Activated CD8-positive, alpha-beta T cell treated with anti-CD3 and anti-CD28 coated beads for 36 hours (primary cell): ENCODE measurements around the gene CLK2. TPM values are rescaled to one million over a fixed set of nuclear protein-coding genes. Genes with fewer than 3 reads are reported as not detected.
A peak's percentile ranks its signal among the peaks of the same experiment; 100 is the strongest.

Source experiments
- ATAC-seq: fragments of 200-7000 bp; cut with Tn5 transposase; one replicate; pipeline ENCODE4 v1.10.0; 2021; ENCODE audit warnings: mild to moderate bottlenecking, moderate library complexity
- CTCF ChIA-PET: fragments of 350-600 bp; sonication (Branson Sonifier 250); formaldehyde crosslinking; loops from one replicate; lab custom pipeline; 2021; ENCODE audit warnings: antibody characterized with exemption; lab: Charles Lee
- POLR2A ChIA-PET: fragments of 350-600 bp; sonication (Branson Sonifier 250); formaldehyde crosslinking; loops from one replicate; lab custom pipeline; 2021; ENCODE audit warnings: antibody characterized with exemption; lab: Charles Lee
- DNase-seq: peaks from one replicate; pipeline ENCODE4 v3.0.0-alpha.2; 2020
- H3K27ac Mint-ChIP-seq: one replicate; pipeline ENCODE4 v1.8.0; 2021; ENCODE audit warnings: mild to moderate bottlenecking, mixed read lengths
- H3K27me3 Mint-ChIP-seq: one replicate; pipeline ENCODE4 v1.8.0; 2021; ENCODE audit warnings: mixed read lengths
- H3K36me3 Mint-ChIP-seq: one replicate; pipeline ENCODE4 v1.8.0; 2021; ENCODE audit warnings: low read depth, mixed read lengths
- H3K4me1 Mint-ChIP-seq: one replicate; pipeline ENCODE4 v1.8.0; 2021; ENCODE audit warnings: low read depth, mixed read lengths
- H3K4me3 Mint-ChIP-seq: one replicate; pipeline ENCODE4 v1.8.0; 2021; ENCODE audit warnings: mild to moderate bottlenecking, moderate library complexity, mixed read lengths
- H3K9me3 Mint-ChIP-seq: one replicate; pipeline ENCODE4 v1.8.0; 2021; ENCODE audit warnings: mixed read lengths
- intact Hi-C: fragments of 100-400 bp; cut with micrococcal nuclease; formaldehyde crosslinking; loops from one replicate; pipeline ENCODE4 v1.10.0; 2022
- total RNA-seq, 2 experiments: library from RNA; stranded (reverse); gene quantifications; one replicate each; pipeline ENCODE4 v1.2.3, GENCODE V29; 2021
- TF ChIP-seq, protein P1 (sequence below): fragments of 200-600 bp; IDR thresholded peaks from one replicate; pipeline ENCODE4 v1.8.0; 2022; ENCODE audit warnings: antibody characterized with exemption, mild to moderate bottlenecking

Gene CLK2
- total RNA-seq, 2 experiments from 2014 or later = 80.6 to 85.4 TPM

- Mint-ChIP-seq H3K27ac (no peak overlapping the region), H3K36me3 (no peaks in the 10 kb centered on the region), H3K9me3 (no peaks in the 10 kb centered on the region), H3K4me3 (no peak overlapping the region), H3K27me3 (peaks cover 1% of the 10 kb centered on the region), H3K4me1 (no peaks in the 10 kb centered on the region)
- DNase-seq = no peak
- ChIA-PET POLR2A (no interaction called here), CTCF (no interaction called here)
- no peak for ATAC-seq
- TF ChIP-seq, protein P1, sequence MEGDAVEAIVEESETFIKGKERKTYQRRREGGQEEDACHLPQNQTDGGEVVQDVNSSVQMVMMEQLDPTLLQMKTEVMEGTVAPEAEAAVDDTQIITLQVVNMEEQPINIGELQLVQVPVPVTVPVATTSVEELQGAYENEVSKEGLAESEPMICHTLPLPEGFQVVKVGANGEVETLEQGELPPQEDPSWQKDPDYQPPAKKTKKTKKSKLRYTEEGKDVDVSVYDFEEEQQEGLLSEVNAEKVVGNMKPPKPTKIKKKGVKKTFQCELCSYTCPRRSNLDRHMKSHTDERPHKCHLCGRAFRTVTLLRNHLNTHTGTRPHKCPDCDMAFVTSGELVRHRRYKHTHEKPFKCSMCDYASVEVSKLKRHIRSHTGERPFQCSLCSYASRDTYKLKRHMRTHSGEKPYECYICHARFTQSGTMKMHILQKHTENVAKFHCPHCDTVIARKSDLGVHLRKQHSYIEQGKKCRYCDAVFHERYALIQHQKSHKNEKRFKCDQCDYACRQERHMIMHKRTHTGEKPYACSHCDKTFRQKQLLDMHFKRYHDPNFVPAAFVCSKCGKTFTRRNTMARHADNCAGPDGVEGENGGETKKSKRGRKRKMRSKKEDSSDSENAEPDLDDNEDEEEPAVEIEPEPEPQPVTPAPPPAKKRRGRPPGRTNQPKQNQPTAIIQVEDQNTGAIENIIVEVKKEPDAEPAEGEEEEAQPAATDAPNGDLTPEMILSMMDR = no peak
- intact Hi-C loops = no loop called here
Measured at GRCh38 chr1:155285063-155285462, 11.8 kb upstream of the CLK2 start.

GRCh38 chr1:155284476-155284875 lies 11.2 kb upstream of the CLK2 start:
- no peak for DNase-seq
- Mint-ChIP-seq H3K27me3 (no peaks in the 10 kb centered on the region), H3K4me1 (no peaks in the 10 kb centered on the region), H3K9me3 (no peaks in the 10 kb centered on the region), H3K4me3 (no peak overlapping the region), H3K27ac (no peak overlapping the region), H3K36me3 (no peaks in the 10 kb centered on the region)
- ATAC-seq = no peak
- CTCF ChIA-PET = no interaction called here
- intact Hi-C loops = no loop called here
- TF ChIP-seq, protein P1 = no peak
- POLR2A ChIA-PET = interaction anchor here (0.6 kb wide), 1 partner anchor 632 kb away, joined by 3 read pairs; no protein-coding TSS in a partner anchor

GRCh38 chr1:155282488-155283091 lies 9.3 kb upstream of the CLK2 start:
- POLR2A ChIA-PET = interaction anchor here (0.8 kb wide), 1 partner anchor 27 kb away, joined by 3 read pairs; the partner anchor contains the start of gene ENTREP3
- H3K36me3 Mint-ChIP-seq = no peaks in the 10 kb centered on the region
- no peak overlapping the region for H3K4me3 Mint-ChIP-seq
- no peaks in the 10 kb centered on the region for H3K9me3 Mint-ChIP-seq
- intact Hi-C loops = no loop called here
- peaks cover 6% of the 10 kb centered on the region for H3K4me1 Mint-ChIP-seq
- no peaks in the 10 kb centered on the region for H3K27me3 Mint-ChIP-seq
- TF ChIP-seq, protein P1 = no peak
- H3K27ac Mint-ChIP-seq = no peak overlapping the region
- DNase-seq (no peak), ATAC-seq (no peak)
- CTCF ChIA-PET = no interaction called here

DNA sequence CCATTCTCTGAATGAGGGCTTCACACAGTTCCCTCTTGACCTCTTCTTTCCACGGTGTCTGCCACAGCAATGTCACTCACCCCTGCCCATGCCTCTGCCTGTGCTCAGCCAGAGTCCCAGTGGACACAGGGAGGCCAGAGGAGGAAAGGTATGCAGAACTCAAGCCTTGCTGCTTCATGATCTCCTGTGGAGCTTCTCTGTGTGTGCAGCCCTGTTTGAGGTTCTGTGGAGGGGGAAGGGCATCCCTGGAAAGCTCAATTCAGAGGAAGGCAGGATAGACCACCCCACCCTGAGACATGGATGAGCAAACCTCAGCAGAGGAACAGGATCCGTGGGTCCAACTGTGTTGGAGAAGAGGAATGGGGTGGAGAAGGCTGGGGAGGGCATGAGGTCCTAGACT lies 6.0 kb upstream of the CLK2 start:
- Mint-ChIP-seq H3K36me3 (no peaks in the 10 kb centered on the region), H3K27me3 (no peaks in the 10 kb centered on the region), H3K4me3 (no peak overlapping the region), H3K27ac (no peak overlapping the region), H3K9me3 (no peaks in the 10 kb centered on the region), H3K4me1 (peaks cover 19% of the 10 kb centered on the region)
- TF ChIP-seq, protein P1 = no peak
- ATAC-seq = no peak
- DNase-seq = no peak
- intact Hi-C loops = loop anchor here (5.0 kb wide), 1 partner anchor 43 kb away; the partner anchor contains the start of gene RUSC1
- ChIA-PET CTCF (interaction anchor here (1.0 to 2.4 kb wide), 6 partner anchors 27 to 45 kb away, joined by 3 to 15 read pairs (median 4); partner anchors contain the start of genes FDPS and RUSC1), POLR2A (interaction anchor here (1.3 to 1.6 kb wide), 2 partner anchors 13 to 48 kb away, joined by 4 read pairs; no protein-coding TSS in a partner anchor)

DNA sequence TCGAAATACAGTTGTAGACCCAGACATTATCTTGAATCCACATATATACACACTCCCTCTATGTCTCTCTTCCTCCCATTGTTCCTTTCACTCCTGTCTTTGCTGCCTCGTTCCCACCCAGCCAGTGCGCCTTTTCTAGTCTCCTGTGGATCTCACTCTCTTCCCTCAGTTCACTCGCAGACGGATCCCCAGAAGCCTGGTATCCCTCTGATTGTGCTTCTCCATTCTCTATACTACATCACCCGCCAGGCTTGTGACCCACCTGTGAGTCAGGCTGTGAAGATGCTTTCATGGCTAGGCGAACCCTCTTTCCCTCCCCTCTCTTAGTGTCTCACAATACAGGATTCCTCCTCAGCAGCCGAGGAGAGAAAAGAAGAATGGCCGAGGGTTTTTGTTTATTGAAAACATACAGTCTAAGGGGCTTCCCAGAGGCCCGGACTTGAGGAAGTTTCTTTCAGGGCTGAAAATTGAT lies 5.4 kb upstream of the CLK2 start:
- intact Hi-C loops = loop anchor here (5.0 kb wide), 1 partner anchor 44 kb away; the partner anchor contains the start of gene RUSC1

More for the DNA sequence above, 5.4 kb upstream of the CLK2 start:
- H3K9me3 Mint-ChIP-seq = no peaks in the 10 kb centered on the region
- H3K36me3 Mint-ChIP-seq = no peaks in the 10 kb centered on the region
- ChIA-PET POLR2A (interaction anchor here (1.2 to 1.6 kb wide), 3 partner anchors 11 to 48 kb away, joined by 3 to 4 read pairs (median 4); no protein-coding TSS in a partner anchor), CTCF (interaction anchor here (0.8 to 2.4 kb wide), 7 partner anchors 13 to 49 kb away, joined by 3 to 15 read pairs (median 4); partner anchors contain the start of genes FDPS and RUSC1)
- DNase-seq = no peak
- TF ChIP-seq, protein P1 = peak; percentile 6
- no peak for ATAC-seq
- H3K4me3 Mint-ChIP-seq = peak overlapping the region; percentile 54
- H3K27me3 Mint-ChIP-seq = no peaks in the 10 kb centered on the region
- H3K4me1 Mint-ChIP-seq = peaks cover 20% of the 10 kb centered on the region
- no peak overlapping the region for H3K27ac Mint-ChIP-seq
